ENCODE data around the gene NBL1. TPM values are rescaled to one million over a fixed set of nuclear protein-coding genes. Genes with fewer than 3 reads are reported as not detected.

NBL1 gene
- total and polyA plus RNA-seq, 2 experiments from 2014 or later = 22.3 to 46.9 TPM

DNA sequence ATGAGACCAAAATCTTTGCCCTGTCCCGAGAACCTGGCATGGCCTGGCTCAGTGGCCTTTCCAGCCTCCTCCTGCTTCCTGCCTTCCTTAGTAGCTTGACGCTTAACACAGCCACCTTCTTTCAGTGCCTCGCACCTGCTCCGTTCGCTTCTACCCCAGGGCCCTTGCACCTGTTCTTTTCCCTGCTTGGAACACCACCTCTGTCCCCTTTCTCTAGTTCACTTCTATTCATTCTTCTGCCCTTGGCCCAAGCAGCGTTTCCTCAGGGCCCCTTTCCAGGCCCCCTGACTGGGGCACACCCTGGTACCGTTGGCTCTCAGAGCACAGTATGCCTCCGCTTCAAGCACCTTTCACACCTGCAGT, 11.6 kb downstream of the NBL1 start:
- WGBS (ENCODE audit: low lambda C conversion rate, missing lambda C conversion rate) = 97% methylated on average over 8 of the region's 8 CpGs
- Histone ChIP-seq H3K27me3 (no peaks in the 10 kb centered on the region), H3K4me2 (no peak overlapping the region), H3K79me2 (no peaks in the 10 kb centered on the region), H4K20me1 (ENCODE audit: insufficient read depth, poor library complexity, severe bottlenecking) (no peaks in the 10 kb centered on the region), H3K4me3 (no peak overlapping the region), H3K4me1 (ENCODE audit: insufficient read depth) (no peaks in the 10 kb centered on the region), H3K9me2 (replicated peaks; ENCODE audit: insufficient read depth) (no peaks in the 10 kb centered on the region), H2AFZ (no peak overlapping the region), H3K27ac (no peak overlapping the region), H3K36me3 (replicated peaks; ENCODE audit: insufficient read depth, low read depth) (no peaks in the 10 kb centered on the region), H3K9me3 (ENCODE audit: low read depth) (no peaks in the 10 kb centered on the region)
- TF ChIP-seq, protein P1, sequence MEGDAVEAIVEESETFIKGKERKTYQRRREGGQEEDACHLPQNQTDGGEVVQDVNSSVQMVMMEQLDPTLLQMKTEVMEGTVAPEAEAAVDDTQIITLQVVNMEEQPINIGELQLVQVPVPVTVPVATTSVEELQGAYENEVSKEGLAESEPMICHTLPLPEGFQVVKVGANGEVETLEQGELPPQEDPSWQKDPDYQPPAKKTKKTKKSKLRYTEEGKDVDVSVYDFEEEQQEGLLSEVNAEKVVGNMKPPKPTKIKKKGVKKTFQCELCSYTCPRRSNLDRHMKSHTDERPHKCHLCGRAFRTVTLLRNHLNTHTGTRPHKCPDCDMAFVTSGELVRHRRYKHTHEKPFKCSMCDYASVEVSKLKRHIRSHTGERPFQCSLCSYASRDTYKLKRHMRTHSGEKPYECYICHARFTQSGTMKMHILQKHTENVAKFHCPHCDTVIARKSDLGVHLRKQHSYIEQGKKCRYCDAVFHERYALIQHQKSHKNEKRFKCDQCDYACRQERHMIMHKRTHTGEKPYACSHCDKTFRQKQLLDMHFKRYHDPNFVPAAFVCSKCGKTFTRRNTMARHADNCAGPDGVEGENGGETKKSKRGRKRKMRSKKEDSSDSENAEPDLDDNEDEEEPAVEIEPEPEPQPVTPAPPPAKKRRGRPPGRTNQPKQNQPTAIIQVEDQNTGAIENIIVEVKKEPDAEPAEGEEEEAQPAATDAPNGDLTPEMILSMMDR (IDR thresholded peaks at IDR 0.05; ENCODE audit: poor library complexity) = no peak
- no peak for TF ChIP-seq EZH2phosphoT487 (IDR thresholded peaks at IDR 0.05; ENCODE audit: low read depth, severe bottlenecking, unreplicated experiment)
- no peak for TF ChIP-seq EZH2 (IDR thresholded peaks at IDR 0.05; ENCODE audit: borderline replicate concordance)
- no peak for DNase-seq (ENCODE audit: low spot score)

DNA sequence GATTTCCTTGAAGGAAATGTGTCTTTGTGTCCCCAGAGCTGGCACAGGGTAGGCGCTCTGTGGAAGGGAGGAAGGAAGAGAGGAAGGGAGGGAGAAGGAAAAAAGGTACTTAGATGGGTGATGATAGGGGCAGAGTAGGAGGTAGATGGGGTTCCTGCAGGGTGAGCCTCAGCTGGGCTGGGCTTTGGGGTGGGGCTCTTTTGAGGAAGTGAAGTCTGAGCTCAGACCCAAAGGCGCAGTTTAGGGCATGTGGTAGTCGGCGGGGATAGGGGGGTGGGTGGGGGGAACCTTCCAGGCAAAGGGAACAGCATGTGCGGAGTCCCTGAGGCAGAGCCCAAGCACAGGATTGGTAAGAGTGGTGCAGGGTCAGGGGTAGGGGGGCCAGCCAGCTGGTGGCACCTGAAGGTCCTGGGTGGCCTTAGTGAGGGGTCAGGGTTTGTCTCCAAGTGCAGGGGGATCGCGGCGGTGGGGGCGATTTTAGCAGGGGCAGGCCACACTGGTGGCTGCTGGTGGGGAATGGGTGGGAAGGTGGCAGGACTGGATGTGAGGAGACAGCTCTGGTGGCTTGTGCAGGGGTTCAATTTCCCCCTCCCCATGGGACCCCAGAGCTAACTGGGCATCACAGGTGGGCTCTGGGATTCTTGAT, 12.1 kb downstream of the NBL1 start:
- H3K9me2 ChIP-seq (replicated peaks; ENCODE audit: insufficient read depth) = no peaks in the 10 kb centered on the region
- 91% methylated on average over 8 of the region's 9 CpGs for WGBS (ENCODE audit: low lambda C conversion rate, missing lambda C conversion rate)
- H3K36me3 ChIP-seq (replicated peaks; ENCODE audit: insufficient read depth, low read depth) = no peaks in the 10 kb centered on the region
- no peaks in the 10 kb centered on the region for H3K27me3 ChIP-seq
- TF ChIP-seq, protein P1 (IDR thresholded peaks at IDR 0.05; ENCODE audit: poor library complexity) = no peak
- TF ChIP-seq EZH2phosphoT487 (IDR thresholded peaks at IDR 0.05; ENCODE audit: low read depth, severe bottlenecking, unreplicated experiment) (no peak), EZH2 (IDR thresholded peaks at IDR 0.05; ENCODE audit: borderline replicate concordance) (no peak)
- no peak for DNase-seq (ENCODE audit: low spot score)
- no peak overlapping the region for H2AFZ ChIP-seq
- no peaks in the 10 kb centered on the region for H3K79me2 ChIP-seq
- no peaks in the 10 kb centered on the region for H4K20me1 ChIP-seq (ENCODE audit: insufficient read depth, poor library complexity, severe bottlenecking)
- H3K9me3 ChIP-seq (ENCODE audit: low read depth) = no peaks in the 10 kb centered on the region
- H3K4me3 ChIP-seq = no peak overlapping the region
- H3K4me1 ChIP-seq (ENCODE audit: insufficient read depth) = no peaks in the 10 kb centered on the region
- no peak overlapping the region for H3K4me2 ChIP-seq
- H3K27ac ChIP-seq = no peak overlapping the region

DNA sequence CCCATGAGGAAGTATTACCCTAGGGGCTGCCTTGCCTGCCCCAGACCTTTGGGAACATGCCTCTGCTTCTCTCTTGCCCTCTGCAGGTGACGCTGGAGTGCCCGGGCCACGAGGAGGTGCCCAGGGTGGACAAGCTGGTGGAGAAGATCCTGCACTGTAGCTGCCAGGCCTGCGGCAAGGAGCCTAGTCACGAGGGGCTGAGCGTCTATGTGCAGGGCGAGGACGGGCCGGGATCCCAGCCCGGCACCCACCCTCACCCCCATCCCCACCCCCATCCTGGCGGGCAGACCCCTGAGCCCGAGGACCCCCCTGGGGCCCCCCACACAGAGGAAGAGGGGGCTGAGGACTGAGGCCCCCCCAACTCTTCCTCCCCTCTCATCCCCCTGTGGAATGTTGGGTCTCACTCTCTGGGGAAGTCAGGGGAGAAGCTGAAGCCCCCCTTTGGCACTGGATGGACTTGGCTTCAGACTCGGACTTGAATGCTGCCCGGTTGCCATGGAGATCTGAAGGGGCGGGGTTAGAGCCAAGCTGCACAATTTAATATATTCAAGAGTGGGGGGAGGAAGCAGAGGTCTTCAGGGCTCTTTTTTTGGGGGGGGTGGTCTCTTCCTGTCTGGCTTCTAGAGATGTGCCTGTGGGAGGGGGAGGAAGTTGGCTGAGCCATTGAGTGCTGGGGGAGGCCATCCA, 12.8 kb downstream of the NBL1 start:
- no peak for DNase-seq (ENCODE audit: low spot score)
- Histone ChIP-seq H3K27me3 (peaks cover under 1% of the 10 kb centered on the region), H3K4me3 (no peak overlapping the region), H3K4me2 (no peak overlapping the region), H3K36me3 (replicated peaks; ENCODE audit: insufficient read depth, low read depth) (no peaks in the 10 kb centered on the region), H3K9me3 (ENCODE audit: low read depth) (no peaks in the 10 kb centered on the region), H3K9me2 (replicated peaks; ENCODE audit: insufficient read depth) (no peaks in the 10 kb centered on the region), H4K20me1 (ENCODE audit: insufficient read depth, poor library complexity, severe bottlenecking) (no peaks in the 10 kb centered on the region), H2AFZ (no peak overlapping the region), H3K4me1 (ENCODE audit: insufficient read depth) (no peaks in the 10 kb centered on the region), H3K27ac (no peak overlapping the region), H3K79me2 (no peaks in the 10 kb centered on the region)
- TF ChIP-seq, protein P1 (IDR thresholded peaks at IDR 0.05; ENCODE audit: poor library complexity) = no peak
- no peak for TF ChIP-seq EZH2 (IDR thresholded peaks at IDR 0.05; ENCODE audit: borderline replicate concordance)
- no peak for TF ChIP-seq EZH2phosphoT487 (IDR thresholded peaks at IDR 0.05; ENCODE audit: low read depth, severe bottlenecking, unreplicated experiment)
- WGBS (ENCODE audit: low lambda C conversion rate, missing lambda C conversion rate) = 89% methylated on average over 14 of the region's 15 CpGs
